Measurements from ENCODE around the gene MFSD6L. TPM values are rescaled to one million over a fixed set of nuclear protein-coding genes. Genes with fewer than 3 reads are reported as not detected.

MFSD6L gene
- total and polyA plus RNA-seq, 2 experiments from 2014 or later, result not detected

GRCh38 chr17:8803531-8804420 lies 4.6 kb upstream of the MFSD6L start:
- H2AFZ ChIP-seq, result no peak overlapping the region
- no peaks in the 10 kb centered on the region for H3K9me2 ChIP-seq (ENCODE audit: insufficient read depth)
- no peaks in the 10 kb centered on the region for H3F3A ChIP-seq (ENCODE audit: insufficient read depth)
- H3K9me3 ChIP-seq (ENCODE audit: low read depth), result no peaks in the 10 kb centered on the region
- no peaks in the 10 kb centered on the region for H3K79me2 ChIP-seq (ENCODE audit: insufficient read depth)
- H3K27ac ChIP-seq, result no peak overlapping the region
- H3K36me3 ChIP-seq (ENCODE audit: low read depth), result no peaks in the 10 kb centered on the region
- H3K9ac ChIP-seq, result no peak overlapping the region
- H3K4me1 ChIP-seq (ENCODE audit: insufficient read depth), result no peaks in the 10 kb centered on the region
- H3K27me3 ChIP-seq (replicated peaks; ENCODE audit: insufficient read depth), result no peaks in the 10 kb centered on the region
- TF ChIP-seq EZH2phosphoT487 (IDR thresholded peaks at IDR 0.05; ENCODE audit: insufficient read depth, low read depth), result no peak
- TF ChIP-seq EZH2 (IDR thresholded peaks at IDR 0.05; ENCODE audit: insufficient read depth, poor library complexity, severe bottlenecking), result no peak
- H4K20me1 ChIP-seq (ENCODE audit: insufficient read depth), result no peaks in the 10 kb centered on the region
- H3K4me2 ChIP-seq (ENCODE audit: unreplicated experiment), result no peak overlapping the region
- in situ Hi-C loops (cut with MboI), result no loop called here
- 59 to 62% methylated on average over 17 to 19 of the region's 19 CpGs for WGBS, 2 experiments (ENCODE audit: low coverage in 1 of 2, low lambda C conversion rate in 2 of 2, missing lambda C conversion rate in 2 of 2)
- H3K4me3 ChIP-seq, result no peak overlapping the region
- no peak for DNase-seq

- H3K36me3 ChIP-seq (ENCODE audit: low read depth), result no peaks in the 10 kb centered on the region
- H3K4me1 ChIP-seq (ENCODE audit: insufficient read depth), result no peaks in the 10 kb centered on the region
- peaks cover 11% of the 10 kb centered on the region; the same call in 1 of the 2 replicates for H3K27me3 ChIP-seq (replicated peaks; ENCODE audit: insufficient read depth)
- no peaks in the 10 kb centered on the region for H4K20me1 ChIP-seq (ENCODE audit: insufficient read depth)
- no peaks in the 10 kb centered on the region for H3K9me3 ChIP-seq (ENCODE audit: low read depth)
- H3K9me2 ChIP-seq (ENCODE audit: insufficient read depth), result no peaks in the 10 kb centered on the region
- no peak overlapping the region for H3K4me2 ChIP-seq (ENCODE audit: unreplicated experiment)
- no peaks in the 10 kb centered on the region for H3K79me2 ChIP-seq (ENCODE audit: insufficient read depth)
- 64 to 67% methylated on average over 6 of the region's 6 CpGs for WGBS, 2 experiments (ENCODE audit: low coverage in 1 of 2, low lambda C conversion rate in 2 of 2, missing lambda C conversion rate in 2 of 2)
- H2AFZ ChIP-seq, result no peak overlapping the region
- in situ Hi-C loops (cut with MboI), result no loop called here
- DNase-seq, result no peak
- H3K4me3 ChIP-seq, result no peak overlapping the region
- no peak overlapping the region for H3K27ac ChIP-seq
- no peak overlapping the region for H3K9ac ChIP-seq
- TF ChIP-seq EZH2 (IDR thresholded peaks at IDR 0.05; ENCODE audit: insufficient read depth, poor library complexity, severe bottlenecking) (no peak), EZH2phosphoT487 (IDR thresholded peaks at IDR 0.05; ENCODE audit: insufficient read depth, low read depth) (no peak)
- no peaks in the 10 kb centered on the region for H3F3A ChIP-seq (ENCODE audit: insufficient read depth)
Measured at GRCh38 chr17:8801135-8801840, 2.1 kb upstream of the MFSD6L start.

- H2AFZ ChIP-seq, result no peak overlapping the region
- TF ChIP-seq EZH2 (IDR thresholded peaks at IDR 0.05; ENCODE audit: insufficient read depth, poor library complexity, severe bottlenecking) (no peak), EZH2phosphoT487 (IDR thresholded peaks at IDR 0.05; ENCODE audit: insufficient read depth, low read depth) (no peak)
- no peak overlapping the region for H3K4me3 ChIP-seq
- no peaks in the 10 kb centered on the region for H4K20me1 ChIP-seq (ENCODE audit: insufficient read depth)
- H3K9ac ChIP-seq, result no peak overlapping the region
- in situ Hi-C loops (cut with MboI), result no loop called here
- H3K79me2 ChIP-seq (ENCODE audit: insufficient read depth), result no peaks in the 10 kb centered on the region
- no peaks in the 10 kb centered on the region for H3K9me3 ChIP-seq (ENCODE audit: low read depth)
- no peaks in the 10 kb centered on the region for H3K36me3 ChIP-seq (ENCODE audit: low read depth)
- WGBS, 2 experiments (ENCODE audit: low coverage in 1 of 2, low lambda C conversion rate in 2 of 2, missing lambda C conversion rate in 2 of 2), result 23 to 30% methylated on average over 2 of the region's 2 CpGs
- no peaks in the 10 kb centered on the region for H3K4me1 ChIP-seq (ENCODE audit: insufficient read depth)
- H3K27ac ChIP-seq, result no peak overlapping the region
- H3F3A ChIP-seq (ENCODE audit: insufficient read depth), result no peaks in the 10 kb centered on the region
- DNase-seq, result peak; percentile 12
- no peaks in the 10 kb centered on the region for H3K9me2 ChIP-seq (ENCODE audit: insufficient read depth)
- peaks cover 11% of the 10 kb centered on the region; the same call in 1 of the 2 replicates for H3K27me3 ChIP-seq (replicated peaks; ENCODE audit: insufficient read depth)
- no peak overlapping the region for H3K4me2 ChIP-seq (ENCODE audit: unreplicated experiment)
Measured at GRCh38 chr17:8800656-8801055, 1.5 kb upstream of the MFSD6L start.

- Histone ChIP-seq H3K4me2 (ENCODE audit: unreplicated experiment) (no peak overlapping the region), H3K27ac (no peak overlapping the region), H3K27me3 (replicated peaks; ENCODE audit: insufficient read depth) (peaks cover 11% of the 10 kb centered on the region; the same call in 1 of the 2 replicates), H3K36me3 (ENCODE audit: low read depth) (no peaks in the 10 kb centered on the region), H3K9me3 (ENCODE audit: low read depth) (no peaks in the 10 kb centered on the region), H4K20me1 (ENCODE audit: insufficient read depth) (no peaks in the 10 kb centered on the region), H3F3A (ENCODE audit: insufficient read depth) (no peaks in the 10 kb centered on the region), H3K9me2 (ENCODE audit: insufficient read depth) (no peaks in the 10 kb centered on the region), H3K9ac (no peak overlapping the region), H3K79me2 (ENCODE audit: insufficient read depth) (no peaks in the 10 kb centered on the region), H3K4me1 (ENCODE audit: insufficient read depth) (no peaks in the 10 kb centered on the region), H3K4me3 (no peak overlapping the region), H2AFZ (no peak overlapping the region)
- WGBS, 2 experiments (ENCODE audit: low coverage in 1 of 2, low lambda C conversion rate in 2 of 2, missing lambda C conversion rate in 2 of 2), result 46 to 51% methylated on average over 12 to 15 of the region's 15 CpGs
- in situ Hi-C loops (cut with MboI), result no loop called here
- TF ChIP-seq EZH2 (IDR thresholded peaks at IDR 0.05; ENCODE audit: insufficient read depth, poor library complexity, severe bottlenecking), result no peak
- TF ChIP-seq EZH2phosphoT487 (IDR thresholded peaks at IDR 0.05; ENCODE audit: insufficient read depth, low read depth), result no peak
- no peak for DNase-seq
Measured at GRCh38 chr17:8799570-8800212, 526 bp upstream of the MFSD6L start.

All from GM23248 (cell line).